Hepatocyte (in vitro differentiated cells): ENCODE measurements around the gene ZNF605. TPM values are rescaled to one million over a fixed set of nuclear protein-coding genes. Genes with fewer than 3 reads are reported as not detected.

ENCODE experiments used
- DNase-seq: peaks from one replicate; pipeline ENCODE4 v3.0.0-alpha.2; 2016; ENCODE audit warnings: low spot score
- H2AFZ ChIP-seq: fragments of 200-600 bp; sonication (generic); 2 replicates; pipeline ENCODE4 v1.6.0; 2016; ENCODE audit warnings: antibody characterized with exemption, mild to moderate bottlenecking
- H3K27ac ChIP-seq: fragments of 200-600 bp; sonication (generic); 2 replicates; pipeline ENCODE4 v1.5.1; 2016; ENCODE audit warnings: mild to moderate bottlenecking
- H3K27me3 ChIP-seq: fragments of 200-600 bp; sonication (generic); 2 replicates; pipeline ENCODE4 v1.6.1; 2016
- H3K36me3 ChIP-seq: fragments of 200-600 bp; sonication (generic); replicated peaks from 2 replicates; pipeline ENCODE4 v1.5.1; 2016; ENCODE audit warnings: low read depth; ENCODE audit not compliant: insufficient read depth
- H3K4me1 ChIP-seq: fragments of 200-600 bp; sonication (generic); 2 replicates; pipeline ENCODE4 v1.5.1; 2016; ENCODE audit warnings: mild to moderate bottlenecking, moderate library complexity; ENCODE audit not compliant: insufficient read depth
- H3K4me2 ChIP-seq: fragments of 200-600 bp; sonication (generic); 2 replicates; pipeline ENCODE4 v1.6.0; 2016
- H3K4me3 ChIP-seq: fragments of 200-600 bp; sonication (generic); 2 replicates; pipeline ENCODE4 v1.5.1; 2016; ENCODE audit warnings: mild to moderate bottlenecking
- H3K79me2 ChIP-seq: fragments of 200-600 bp; sonication (generic); 2 replicates; pipeline ENCODE4 v1.6.0; 2017; ENCODE audit warnings: mild to moderate bottlenecking
- H3K9me2 ChIP-seq: fragments of 200-600 bp; sonication (generic); replicated peaks from 2 replicates; pipeline ENCODE4 v1.6.0; 2017; ENCODE audit warnings: mild to moderate bottlenecking; ENCODE audit not compliant: insufficient read depth
- H3K9me3 ChIP-seq: fragments of 200-600 bp; sonication (generic); 2 replicates; pipeline ENCODE4 v1.5.1; 2016; ENCODE audit warnings: low read depth, mild to moderate bottlenecking
- H4K20me1 ChIP-seq: fragments of 200-600 bp; sonication (generic); 2 replicates; pipeline ENCODE4 v1.6.0; 2016; ENCODE audit warnings: mild to moderate bottlenecking; ENCODE audit not compliant: insufficient read depth, poor library complexity, severe bottlenecking
- EZH2 ChIP-seq: fragments of 200-600 bp; sonication (generic); IDR thresholded peaks from 2 replicates; pipeline ENCODE4 v1.6.1; 2016; ENCODE audit warnings: antibody characterized with exemption, mild to moderate bottlenecking, borderline replicate concordance
- EZH2phosphoT487 ChIP-seq: fragments of 200-600 bp; sonication (generic); IDR thresholded peaks from one replicate; pipeline ENCODE4 v1.6.1; 2018; ENCODE audit warnings: antibody characterized with exemption, mild to moderate bottlenecking, low read depth, moderate library complexity; ENCODE audit not compliant: unreplicated experiment, severe bottlenecking
- WGBS: methylation state at CpG from one replicate; pipeline ENCODE4 v1.1.6; 2016; ENCODE audit warnings: low lambda C conversion rate; ENCODE audit errors: missing lambda C conversion rate; 5-methylcytosine and 5-hydroxymethylcytosine counted together
- polyA plus RNA-seq: library from polyadenylated mRNA; unstranded; fragments of >200 nt; fragmentation: Nextera tagmentation; extraction: Ambion mirVana; gene quantifications from 2 replicates; pipeline ENCODE4 v1.2.1, GENCODE V29; 2016
- small RNA-seq: library from RNA; depleted of rRNA; stranded (forward); fragments of <200 nt; gene quantifications from one replicate; pipeline ENCODE3, GENCODE V24; 2014
- total RNA-seq: library from RNA; depleted of rRNA; stranded (reverse); fragments of >200 nt; gene quantifications from 2 replicates; pipeline ENCODE4 v1.2.3, GENCODE V29; 2014
- TF ChIP-seq, protein P1 (sequence below): fragments of 200-600 bp; sonication (generic); IDR thresholded peaks from 2 replicates; pipeline ENCODE4 v1.5.1; 2016; ENCODE audit warnings: antibody characterized with exemption, mild to moderate bottlenecking; ENCODE audit not compliant: poor library complexity

The ZNF605 gene
- total and polyA plus RNA-seq, 2 experiments from 2014 or later, result 2.8 to 10.9 TPM

DNA sequence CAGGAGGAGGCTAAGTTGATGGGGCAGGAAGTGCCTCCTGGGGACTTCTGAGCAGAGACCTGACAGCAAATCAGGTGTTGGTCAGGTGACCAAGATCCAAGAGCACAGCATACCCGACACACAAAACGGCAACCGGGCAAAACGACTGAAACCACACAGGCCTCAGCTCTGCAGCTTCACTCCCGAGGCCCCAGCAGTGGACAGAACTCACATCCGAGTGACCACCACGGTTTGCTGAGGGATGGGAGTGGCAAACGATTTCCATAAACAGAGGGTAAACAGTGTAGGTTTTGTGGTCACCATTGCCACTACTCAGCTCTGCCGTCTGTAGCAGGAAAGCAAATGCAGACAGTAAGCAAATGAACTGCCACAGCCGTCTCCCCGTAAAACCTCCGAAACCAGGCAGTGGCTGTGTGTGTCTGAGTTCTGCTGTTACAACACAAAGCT lies 83.1 kb downstream of the ZNF605 start:
- Histone ChIP-seq H3K4me2 (no peak overlapping the region), H4K20me1 (no peaks in the 10 kb centered on the region), H3K79me2 (peaks cover 2% of the 10 kb centered on the region), H3K27ac (no peak overlapping the region), H3K36me3 (no peaks in the 10 kb centered on the region), H3K27me3 (no peaks in the 10 kb centered on the region), H3K9me3 (no peaks in the 10 kb centered on the region), H2AFZ (no peak overlapping the region), H3K4me3 (no peak overlapping the region), H3K9me2 (no peaks in the 10 kb centered on the region), H3K4me1 (no peaks in the 10 kb centered on the region)
- no peak for TF ChIP-seq EZH2phosphoT487
- no peak for TF ChIP-seq EZH2
- TF ChIP-seq, protein P1, sequence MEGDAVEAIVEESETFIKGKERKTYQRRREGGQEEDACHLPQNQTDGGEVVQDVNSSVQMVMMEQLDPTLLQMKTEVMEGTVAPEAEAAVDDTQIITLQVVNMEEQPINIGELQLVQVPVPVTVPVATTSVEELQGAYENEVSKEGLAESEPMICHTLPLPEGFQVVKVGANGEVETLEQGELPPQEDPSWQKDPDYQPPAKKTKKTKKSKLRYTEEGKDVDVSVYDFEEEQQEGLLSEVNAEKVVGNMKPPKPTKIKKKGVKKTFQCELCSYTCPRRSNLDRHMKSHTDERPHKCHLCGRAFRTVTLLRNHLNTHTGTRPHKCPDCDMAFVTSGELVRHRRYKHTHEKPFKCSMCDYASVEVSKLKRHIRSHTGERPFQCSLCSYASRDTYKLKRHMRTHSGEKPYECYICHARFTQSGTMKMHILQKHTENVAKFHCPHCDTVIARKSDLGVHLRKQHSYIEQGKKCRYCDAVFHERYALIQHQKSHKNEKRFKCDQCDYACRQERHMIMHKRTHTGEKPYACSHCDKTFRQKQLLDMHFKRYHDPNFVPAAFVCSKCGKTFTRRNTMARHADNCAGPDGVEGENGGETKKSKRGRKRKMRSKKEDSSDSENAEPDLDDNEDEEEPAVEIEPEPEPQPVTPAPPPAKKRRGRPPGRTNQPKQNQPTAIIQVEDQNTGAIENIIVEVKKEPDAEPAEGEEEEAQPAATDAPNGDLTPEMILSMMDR, result no peak
- DNase-seq, result no peak
- 94% methylated on average over 12 of the region's 12 CpGs for WGBS

GRCh38 chr12:132872073-132872855 lies 83.8 kb downstream of the ZNF605 start:
- Histone ChIP-seq H3K4me3 (no peak overlapping the region), H2AFZ (no peak overlapping the region), H3K27me3 (no peaks in the 10 kb centered on the region), H3K9me2 (no peaks in the 10 kb centered on the region), H3K27ac (no peak overlapping the region), H3K79me2 (no peaks in the 10 kb centered on the region), H3K36me3 (no peaks in the 10 kb centered on the region), H3K9me3 (no peaks in the 10 kb centered on the region), H3K4me1 (no peaks in the 10 kb centered on the region), H3K4me2 (no peak overlapping the region), H4K20me1 (no peaks in the 10 kb centered on the region)
- 99% methylated on average over 21 of the region's 21 CpGs for WGBS
- no peak for DNase-seq
- TF ChIP-seq EZH2, result no peak
- TF ChIP-seq EZH2phosphoT487, result no peak
- TF ChIP-seq, protein P1, result no peak

- H3K4me2 ChIP-seq, result no peak overlapping the region
- DNase-seq, result no peak
- TF ChIP-seq, protein P1, result no peak
- TF ChIP-seq EZH2 (no peak), EZH2phosphoT487 (no peak)
- no peak overlapping the region for H3K4me3 ChIP-seq
- H3K27ac ChIP-seq, result no peak overlapping the region
- H3K9me2 ChIP-seq, result no peaks in the 10 kb centered on the region
- H3K36me3 ChIP-seq, result no peaks in the 10 kb centered on the region
- H3K4me1 ChIP-seq, result no peaks in the 10 kb centered on the region
- H3K27me3 ChIP-seq, result no peaks in the 10 kb centered on the region
- no peaks in the 10 kb centered on the region for H4K20me1 ChIP-seq
- H2AFZ ChIP-seq, result no peak overlapping the region
- WGBS, result 96% methylated on average over 14 of the region's 14 CpGs
- no peaks in the 10 kb centered on the region for H3K9me3 ChIP-seq
- peaks cover 5% of the 10 kb centered on the region for H3K79me2 ChIP-seq
Observed at GRCh38 chr12:132869551-132869950, 86.6 kb downstream of the ZNF605 start.

Small RNA genes within 50 kb of the gene (small RNA-seq; reads per million reads assigned to genes)
- gene RNU4ATAC12P, result not detected

Other genes starting within 250 kb of the ZNF605 start
- gene PGAM5, start 245.5 kb downstream of the ZNF605 start, total RNA-seq, result 19.7 and 27.2 TPM in 2 replicates
- gene PGAM5, start 245.5 kb downstream of the ZNF605 start, polyA plus RNA-seq, result 17.6 and 21.5 TPM in 2 replicates
- 54.4 and 70.3 TPM in 2 replicates for gene ANKLE2, start 194.5 kb downstream of the ZNF605 start, total RNA-seq
- gene ANKLE2, start 194.5 kb downstream of the ZNF605 start, polyA plus RNA-seq, result 45.3 and 52.5 TPM in 2 replicates
- 67.6 and 75.1 TPM in 2 replicates for gene GOLGA3, start 127.4 kb downstream of the ZNF605 start, total RNA-seq
- 26.2 and 34.1 TPM in 2 replicates for gene GOLGA3, start 127.4 kb downstream of the ZNF605 start, polyA plus RNA-seq
- 33.4 and 37.6 TPM in 2 replicates for gene CHFR, start 68.7 kb downstream of the ZNF605 start, total RNA-seq
- 36.2 and 36.8 TPM in 2 replicates for gene CHFR, start 68.7 kb downstream of the ZNF605 start, polyA plus RNA-seq
- 11.9 and 15.2 TPM in 2 replicates for gene ZNF26, start 30.1 kb upstream of the ZNF605 start, total RNA-seq
- 3.8 and 5.3 TPM in 2 replicates for gene ZNF26, start 30.1 kb upstream of the ZNF605 start, polyA plus RNA-seq
- 30.8 and 38.1 TPM in 2 replicates for gene ZNF84, start 81.2 kb upstream of the ZNF605 start, total RNA-seq
- 19.0 and 23.1 TPM in 2 replicates for gene ZNF84, start 81.2 kb upstream of the ZNF605 start, polyA plus RNA-seq
- gene ZNF140, start 124.6 kb upstream of the ZNF605 start, total RNA-seq, result 21.1 and 24.1 TPM in 2 replicates
- 14.7 and 21.8 TPM in 2 replicates for gene ZNF140, start 124.6 kb upstream of the ZNF605 start, polyA plus RNA-seq
- 2.2 TPM in 2 replicates for gene ZNF891, start 174.0 kb upstream of the ZNF605 start, total RNA-seq
- 0.19 and 0.24 TPM in 2 replicates for gene ZNF891, start 174.0 kb upstream of the ZNF605 start, polyA plus RNA-seq
- gene ZNF10, start 174.3 kb upstream of the ZNF605 start, total RNA-seq, result 14.3 and 14.4 TPM in 2 replicates
- gene ZNF10, start 174.3 kb upstream of the ZNF605 start, polyA plus RNA-seq, result 5.4 and 7.3 TPM in 2 replicates
- 23.1 and 34.6 TPM in 2 replicates for gene ZNF268, start 225.2 kb upstream of the ZNF605 start, total RNA-seq
- gene ZNF268, start 225.2 kb upstream of the ZNF605 start, polyA plus RNA-seq, result 10.9 and 12.9 TPM in 2 replicates